ENCODE results near the gene RPUSD1.
"Not testable (repeated sequence)": the region's sequence is repeated elsewhere in the genome, so short reads cannot be mapped to it uniquely, and the experiment has no call there.

The RPUSD1 gene

GRCh38 chr16:828891-829290 is 40.7 kb upstream of the RPUSD1 start:
- Histone ChIP-seq H3K4me3 (ENCODE audit: insufficient read depth, low read depth, low read length, poor library complexity, severe bottlenecking) (no peak overlapping the region), H3K27ac (ENCODE audit: insufficient read depth, low read length, poor library complexity, severe bottlenecking) (no peak overlapping the region), H3K27me3 (replicated peaks; ENCODE audit: control insufficient read depth, insufficient read depth, low read length, poor library complexity, severe bottlenecking) (no peaks in the 10 kb centered on the region), H3K4me1 (ENCODE audit: control insufficient read depth, insufficient read depth, low read length, poor library complexity, severe bottlenecking) (no peaks in the 10 kb centered on the region), H3K36me3 (ENCODE audit: control insufficient read depth, insufficient read depth, low read length) (no peaks in the 10 kb centered on the region), H3K9me3 (ENCODE audit: control insufficient read depth, low read length) (no peaks in the 10 kb centered on the region)
- DNase-seq = no peak

DNA sequence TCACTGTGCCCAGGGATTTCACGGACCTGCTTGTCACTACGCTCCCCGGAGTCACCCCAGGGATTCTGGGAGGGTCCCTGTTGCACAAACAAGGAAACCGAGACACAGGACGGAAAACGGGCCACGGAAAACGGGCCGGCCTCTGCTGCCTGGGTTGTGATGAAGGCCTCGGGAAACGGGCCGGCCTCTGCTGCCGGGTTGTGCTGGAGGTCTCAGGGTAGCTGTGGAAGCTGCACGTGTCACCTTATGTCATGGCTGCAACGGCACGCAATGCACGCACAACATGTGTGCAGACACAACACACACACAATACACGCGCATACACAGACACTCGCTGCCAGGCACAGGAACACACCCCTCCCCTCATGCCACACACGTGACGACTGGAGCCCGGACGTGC is 39.3 kb upstream of the RPUSD1 start:
- H3K9me3 ChIP-seq (ENCODE audit: control insufficient read depth, low read length) = no peaks in the 10 kb centered on the region
- H3K27ac ChIP-seq (ENCODE audit: insufficient read depth, low read length, poor library complexity, severe bottlenecking) = no peak overlapping the region
- DNase-seq = no peak
- no peaks in the 10 kb centered on the region for H3K36me3 ChIP-seq (ENCODE audit: control insufficient read depth, insufficient read depth, low read length)
- no peaks in the 10 kb centered on the region for H3K27me3 ChIP-seq (replicated peaks; ENCODE audit: control insufficient read depth, insufficient read depth, low read length, poor library complexity, severe bottlenecking)
- H3K4me1 ChIP-seq (ENCODE audit: control insufficient read depth, insufficient read depth, low read length, poor library complexity, severe bottlenecking) = no peaks in the 10 kb centered on the region
- no peak overlapping the region for H3K4me3 ChIP-seq (ENCODE audit: insufficient read depth, low read depth, low read length, poor library complexity, severe bottlenecking)

GRCh38 chr16:825341-826061 is 37.3 kb upstream of the RPUSD1 start:
- H3K4me3 ChIP-seq (ENCODE audit: insufficient read depth, low read depth, low read length, poor library complexity, severe bottlenecking) = no peak overlapping the region
- no peaks in the 10 kb centered on the region for H3K36me3 ChIP-seq (ENCODE audit: control insufficient read depth, insufficient read depth, low read length)
- no peaks in the 10 kb centered on the region for H3K9me3 ChIP-seq (ENCODE audit: control insufficient read depth, low read length)
- no peaks in the 10 kb centered on the region for H3K4me1 ChIP-seq (ENCODE audit: control insufficient read depth, insufficient read depth, low read length, poor library complexity, severe bottlenecking)
- no peak overlapping the region for H3K27ac ChIP-seq (ENCODE audit: insufficient read depth, low read length, poor library complexity, severe bottlenecking)
- no peak for DNase-seq
- H3K27me3 ChIP-seq (replicated peaks; ENCODE audit: control insufficient read depth, insufficient read depth, low read length, poor library complexity, severe bottlenecking) = no peaks in the 10 kb centered on the region

- Histone ChIP-seq H3K4me3 (ENCODE audit: insufficient read depth, low read depth, low read length, poor library complexity, severe bottlenecking) (no peak overlapping the region), H3K4me1 (ENCODE audit: control insufficient read depth, insufficient read depth, low read length, poor library complexity, severe bottlenecking) (peaks cover 4% of the 10 kb centered on the region), H3K36me3 (ENCODE audit: control insufficient read depth, insufficient read depth, low read length) (no peaks in the 10 kb centered on the region), H3K27me3 (replicated peaks; ENCODE audit: control insufficient read depth, insufficient read depth, low read length, poor library complexity, severe bottlenecking) (no peaks in the 10 kb centered on the region), H3K9me3 (ENCODE audit: control insufficient read depth, low read length) (no peaks in the 10 kb centered on the region), H3K27ac (ENCODE audit: insufficient read depth, low read length, poor library complexity, severe bottlenecking) (no peak overlapping the region)
- no peak for DNase-seq
Measured at GRCh38 chr16:824601-825000, 36.4 kb upstream of the RPUSD1 start.

GRCh38 chr16:824194-824593 is 36.0 kb upstream of the RPUSD1 start:
- DNase-seq = no peak
- peaks cover 8% of the 10 kb centered on the region for H3K4me1 ChIP-seq (ENCODE audit: control insufficient read depth, insufficient read depth, low read length, poor library complexity, severe bottlenecking)
- H3K36me3 ChIP-seq (ENCODE audit: control insufficient read depth, insufficient read depth, low read length) = no peaks in the 10 kb centered on the region
- no peaks in the 10 kb centered on the region for H3K27me3 ChIP-seq (replicated peaks; ENCODE audit: control insufficient read depth, insufficient read depth, low read length, poor library complexity, severe bottlenecking)
- H3K4me3 ChIP-seq (ENCODE audit: insufficient read depth, low read depth, low read length, poor library complexity, severe bottlenecking) = no peak overlapping the region
- no peaks in the 10 kb centered on the region for H3K9me3 ChIP-seq (ENCODE audit: control insufficient read depth, low read length)
- H3K27ac ChIP-seq (ENCODE audit: insufficient read depth, low read length, poor library complexity, severe bottlenecking) = no peak overlapping the region

GRCh38 chr16:822909-823297 is 34.7 kb upstream of the RPUSD1 start:
- Histone ChIP-seq H3K27me3 (replicated peaks; ENCODE audit: control insufficient read depth, insufficient read depth, low read length, poor library complexity, severe bottlenecking) (no peaks in the 10 kb centered on the region), H3K9me3 (ENCODE audit: control insufficient read depth, low read length) (no peaks in the 10 kb centered on the region), H3K4me3 (ENCODE audit: insufficient read depth, low read depth, low read length, poor library complexity, severe bottlenecking) (no peak overlapping the region), H3K27ac (ENCODE audit: insufficient read depth, low read length, poor library complexity, severe bottlenecking) (no peak overlapping the region), H3K4me1 (ENCODE audit: control insufficient read depth, insufficient read depth, low read length, poor library complexity, severe bottlenecking) (peaks cover 10% of the 10 kb centered on the region), H3K36me3 (ENCODE audit: control insufficient read depth, insufficient read depth, low read length) (no peaks in the 10 kb centered on the region)
- DNase-seq = no peak

- no peak overlapping the region for H3K4me3 ChIP-seq (ENCODE audit: insufficient read depth, low read depth, low read length, poor library complexity, severe bottlenecking)
- no peak for DNase-seq
- no peaks in the 10 kb centered on the region for H3K9me3 ChIP-seq (ENCODE audit: control insufficient read depth, low read length)
- H3K36me3 ChIP-seq (ENCODE audit: control insufficient read depth, insufficient read depth, low read length) = no peaks in the 10 kb centered on the region
- no peaks in the 10 kb centered on the region for H3K27me3 ChIP-seq (replicated peaks; ENCODE audit: control insufficient read depth, insufficient read depth, low read length, poor library complexity, severe bottlenecking)
- no peak overlapping the region for H3K27ac ChIP-seq (ENCODE audit: insufficient read depth, low read length, poor library complexity, severe bottlenecking)
- peaks cover 10% of the 10 kb centered on the region for H3K4me1 ChIP-seq (ENCODE audit: control insufficient read depth, insufficient read depth, low read length, poor library complexity, severe bottlenecking)
Measured at GRCh38 chr16:822174-822908, 34.2 kb upstream of the RPUSD1 start.

DNA sequence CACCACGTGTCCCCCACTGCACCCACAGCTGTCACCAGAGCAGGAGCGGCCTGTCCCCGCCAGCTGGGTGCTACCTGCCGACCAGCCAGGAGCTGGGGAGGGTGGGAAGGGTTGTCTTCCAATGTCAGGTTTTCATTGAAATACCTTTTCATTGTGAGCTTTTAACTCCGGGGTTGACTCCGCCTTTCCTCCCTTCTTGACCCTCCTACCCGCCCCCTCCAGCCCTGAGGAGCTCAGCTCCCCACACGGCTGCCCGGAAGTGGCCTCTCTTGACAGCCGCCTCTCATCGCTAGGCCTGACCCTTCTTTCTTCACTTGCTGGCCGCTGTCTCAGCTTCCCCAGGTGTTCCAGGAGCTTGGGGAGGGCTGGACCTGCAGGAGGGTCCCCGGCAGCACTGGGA is 33.6 kb upstream of the RPUSD1 start:
- Histone ChIP-seq H3K36me3 (ENCODE audit: control insufficient read depth, insufficient read depth, low read length) (no peaks in the 10 kb centered on the region), H3K4me3 (ENCODE audit: insufficient read depth, low read depth, low read length, poor library complexity, severe bottlenecking) (no peak overlapping the region), H3K27me3 (replicated peaks; ENCODE audit: control insufficient read depth, insufficient read depth, low read length, poor library complexity, severe bottlenecking) (no peaks in the 10 kb centered on the region), H3K27ac (ENCODE audit: insufficient read depth, low read length, poor library complexity, severe bottlenecking) (no peak overlapping the region), H3K9me3 (ENCODE audit: control insufficient read depth, low read length) (no peaks in the 10 kb centered on the region), H3K4me1 (ENCODE audit: control insufficient read depth, insufficient read depth, low read length, poor library complexity, severe bottlenecking) (peaks cover 10% of the 10 kb centered on the region)
- DNase-seq = no peak

DNA sequence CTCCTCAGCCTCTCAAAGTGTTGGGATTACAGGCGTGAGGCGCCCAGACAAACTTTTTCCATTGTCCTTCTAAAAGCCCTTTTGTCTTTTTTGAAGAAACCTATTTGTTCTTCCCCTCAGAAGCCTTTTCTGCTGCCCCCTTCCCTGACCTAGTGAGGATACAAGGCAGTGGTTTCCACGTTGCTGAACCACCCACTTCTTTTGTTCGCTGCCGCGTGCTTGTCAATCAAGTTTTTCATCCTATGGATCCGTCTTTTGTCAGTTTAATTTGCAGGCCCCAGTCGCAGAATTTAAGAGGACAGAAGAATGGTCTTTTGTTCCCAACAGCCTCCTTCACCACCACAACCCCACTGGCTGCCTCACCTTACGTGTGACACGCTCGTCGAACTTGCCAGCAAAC is 32.6 kb upstream of the RPUSD1 start:
- H3K27me3 ChIP-seq (replicated peaks; ENCODE audit: control insufficient read depth, insufficient read depth, low read length, poor library complexity, severe bottlenecking) = no peaks in the 10 kb centered on the region
- no peaks in the 10 kb centered on the region for H3K9me3 ChIP-seq (ENCODE audit: control insufficient read depth, low read length)
- no peak overlapping the region for H3K4me3 ChIP-seq (ENCODE audit: insufficient read depth, low read depth, low read length, poor library complexity, severe bottlenecking)
- peaks cover 10% of the 10 kb centered on the region for H3K4me1 ChIP-seq (ENCODE audit: control insufficient read depth, insufficient read depth, low read length, poor library complexity, severe bottlenecking)
- no peak overlapping the region for H3K27ac ChIP-seq (ENCODE audit: insufficient read depth, low read length, poor library complexity, severe bottlenecking)
- no peak for DNase-seq
- H3K36me3 ChIP-seq (ENCODE audit: control insufficient read depth, insufficient read depth, low read length) = no peaks in the 10 kb centered on the region

DNA sequence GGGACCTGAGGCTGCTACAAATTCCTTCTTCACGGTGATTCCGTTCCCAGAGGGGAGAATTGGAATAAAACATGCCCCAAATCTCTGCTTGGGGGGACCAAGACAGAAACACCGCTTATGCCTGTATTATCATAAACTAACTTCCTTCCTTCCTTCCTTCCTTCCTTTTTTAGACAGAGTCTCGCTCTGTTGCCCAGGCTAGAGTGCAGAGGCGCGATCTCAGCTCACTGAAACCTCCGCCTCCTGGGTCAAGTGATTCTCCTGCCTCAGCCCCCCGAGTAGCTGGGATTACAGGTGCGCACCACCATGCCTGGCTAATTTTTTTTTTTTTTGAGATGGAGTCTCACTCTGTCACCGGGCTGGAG is 31.8 kb upstream of the RPUSD1 start:
- H3K27me3 ChIP-seq (replicated peaks; ENCODE audit: control insufficient read depth, insufficient read depth, low read length, poor library complexity, severe bottlenecking); DNase-seq; H3K36me3 ChIP-seq (ENCODE audit: control insufficient read depth, insufficient read depth, low read length); H3K4me1 ChIP-seq (ENCODE audit: control insufficient read depth, insufficient read depth, low read length, poor library complexity, severe bottlenecking); H3K4me3 ChIP-seq (ENCODE audit: insufficient read depth, low read depth, low read length, poor library complexity, severe bottlenecking); H3K9me3 ChIP-seq (ENCODE audit: control insufficient read depth, low read length): not testable (repeated sequence)
- H3K27ac ChIP-seq (ENCODE audit: insufficient read depth, low read length, poor library complexity, severe bottlenecking) = peak overlapping the region; percentile 45
